Measurements from ENCODE around the gene COX7C. TPM values are rescaled to one million over a fixed set of nuclear protein-coding genes. Genes with fewer than 3 reads are reported as not detected.

Gene COX7C
- total and polyA plus RNA-seq, 9 of the 15 experiments (the other 6 are each of a cell fraction or from before 2014, with no cell fraction given), result 576 to 1,783 (median 996) TPM

- TF ChIP-seq MYC (IDR thresholded peaks at IDR 0.05; ENCODE audit: low read depth, low read length), result peak; percentile 86
- TF ChIP-seq MYC (CRISPR knock-in tag; IDR thresholded peaks at IDR 0.05; ENCODE audit: borderline replicate concordance, low read depth), result no peak
- no peak for TF ChIP-seq SNRNP70 (optimal IDR thresholded peaks at IDR 0.05; ENCODE audit: low read depth, low read length)
- TF ChIP-seq ZNF511 (CRISPR knock-in tag; IDR thresholded peaks at IDR 0.05), result peak; percentile 65
- TF ChIP-seq RBBP5 (IDR thresholded peaks at IDR 0.05; ENCODE audit: borderline replicate concordance, insufficient read depth, low read length, poor library complexity, severe bottlenecking), result peak; percentile 73
- TF ChIP-seq SUPT5H (IDR thresholded peaks at IDR 0.05), result peak; percentile 96
- TF ChIP-seq TFAM (CRISPR knock-in tag; conservative IDR thresholded peaks at IDR 0.05), result no peak
- no peak for TF ChIP-seq HMGN3 (IDR thresholded peaks at IDR 0.05; ENCODE audit: borderline replicate concordance, extremely low read depth, insufficient read length, low read depth, low read length)
- 0 out of 2 replicates have a peak, but pooled peaks have one; percentile 22 for TF ChIP-seq ZNF584 (CRISPR knock-in tag; IDR thresholded peaks at IDR 0.05; ENCODE audit: low read depth)
- no peak for TF ChIP-seq KLF6 (CRISPR knock-in tag; IDR thresholded peaks at IDR 0.05; ENCODE audit: borderline replicate concordance)
- TF ChIP-seq ZBTB26 (CRISPR knock-in tag; IDR thresholded peaks at IDR 0.05), result no peak
- TF ChIP-seq MCM5 (IDR thresholded peaks at IDR 0.05; ENCODE audit: low read depth), result no peak
- no peak for TF ChIP-seq CUX1 (CRISPR knock-in tag; IDR thresholded peaks at IDR 0.05)
- no peak for TF ChIP-seq SRSF9 (IDR thresholded peaks at IDR 0.05; ENCODE audit: borderline replicate concordance, low read depth, low read length)
- peak; percentile 98 to 99 for TF ChIP-seq SIX5 (IDR thresholded peaks at IDR 0.05; ENCODE audit: borderline replicate concordance in 1 of 2, insufficient read depth in 1 of 2, low read depth in 1 of 2, low read length in 2 of 2)
- TF ChIP-seq ERF (CRISPR knock-in tag; IDR thresholded peaks at IDR 0.05), result peak; percentile 84; the same call in 1 of the 2 replicates
- peak; percentile 51; the same call in 1 of the 2 replicates for TF ChIP-seq NBN (IDR thresholded peaks at IDR 0.05; ENCODE audit: low read depth)
- TF ChIP-seq FOXA3 (CRISPR knock-in tag; conservative IDR thresholded peaks at IDR 0.05 in 1 of 2, IDR thresholded peaks at IDR 0.05 in 1 of 2), result no peak
- TF ChIP-seq SMAD3 (CRISPR knock-in tag; conservative IDR thresholded peaks at IDR 0.05), result no peak
- no peak; the same call in 1 of the 2 replicates for TF ChIP-seq L3MBTL2 (IDR thresholded peaks at IDR 0.05)
These were observed at the start of gene COX7C (continued) for GRCh38 chr5:86617756-86618576.
